HFFc6 (cell line): ENCODE results near the gene AP1S2. TPM values are rescaled to one million over a fixed set of nuclear protein-coding genes. Genes with fewer than 3 reads are reported as not detected.

Experiments
- DNase-seq: peaks from one replicate; pipeline ENCODE4 v3.0.0-alpha.2; 2018
- H3K27ac Mint-ChIP-seq: 2 replicates; pipeline ENCODE4 v1.8.0; 2020; ENCODE audit warnings: mild to moderate bottlenecking, mixed read lengths
- H3K27me3 Mint-ChIP-seq: 2 replicates; pipeline ENCODE4 v1.8.0; 2021; ENCODE audit warnings: mild to moderate bottlenecking, moderate library complexity, mixed read lengths; ENCODE audit not compliant: insufficient read depth
- H3K36me3 Mint-ChIP-seq: 2 replicates; pipeline ENCODE4 v1.8.0; 2021; ENCODE audit warnings: low read depth, mixed read lengths
- H3K4me1 Mint-ChIP-seq: 2 replicates; pipeline ENCODE4 v1.8.0; 2020; ENCODE audit warnings: low read depth, mixed read lengths
- H3K4me3 Mint-ChIP-seq: 2 replicates; pipeline ENCODE4 v1.8.0; 2020; ENCODE audit warnings: mild to moderate bottlenecking, moderate library complexity, mixed read lengths
- H3K9me3 Mint-ChIP-seq: 2 replicates; pipeline ENCODE4 v1.8.0; 2020; ENCODE audit warnings: mild to moderate bottlenecking, mixed read lengths
- total RNA-seq, 6 experiments: library from RNA; stranded (reverse); fragmentation: NEBNext Ultra II Directional; extraction: Animal tissue kit (Norgen Biotek cat#: 25700); gene quantifications; 2 replicates in 1 of 6; 3 replicates in 5 of 6; pipeline ENCODE4 v1.2.3, GENCODE V29; 2021
- TF ChIP-seq, protein P1 (sequence below): fragments of 200-600 bp; sonication (generic); IDR thresholded peaks from 2 replicates; pipeline ENCODE4 v1.5.0; 2021; ENCODE audit warnings: antibody characterized with exemption, mild to moderate bottlenecking

Gene AP1S2
- total RNA-seq, 6 experiments from 2014 or later, result 18.5 to 23.0 (median 20.7) TPM

DNA sequence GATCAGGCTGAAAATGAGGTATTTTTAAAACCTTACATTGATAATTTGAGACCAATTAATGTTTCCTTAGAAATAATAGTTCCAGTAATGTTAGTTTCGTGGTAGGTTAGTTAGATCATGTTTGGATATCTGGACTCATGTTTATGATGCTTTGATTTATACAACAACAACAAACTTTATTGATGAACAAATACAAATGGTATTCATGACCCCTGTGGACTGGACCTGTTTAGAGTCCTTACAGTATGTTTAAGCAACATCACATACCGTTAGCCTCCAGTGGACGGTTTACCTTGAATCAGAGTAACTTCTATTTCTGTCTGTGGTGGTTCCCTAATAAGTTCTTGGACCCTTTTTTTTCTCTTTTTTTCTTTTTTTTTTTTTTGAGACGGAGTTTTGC lies 46.4 kb downstream of the AP1S2 start:
- Mint-ChIP-seq H3K36me3 (peaks cover 7% of the 10 kb centered on the region), H3K9me3 (no peaks in the 10 kb centered on the region), H3K4me3 (no peak overlapping the region), H3K4me1 (no peaks in the 10 kb centered on the region), H3K27ac (no peak overlapping the region), H3K27me3 (no peaks in the 10 kb centered on the region; the same call in 1 of the 2 replicates)
- DNase-seq, result no peak
- TF ChIP-seq, protein P1, sequence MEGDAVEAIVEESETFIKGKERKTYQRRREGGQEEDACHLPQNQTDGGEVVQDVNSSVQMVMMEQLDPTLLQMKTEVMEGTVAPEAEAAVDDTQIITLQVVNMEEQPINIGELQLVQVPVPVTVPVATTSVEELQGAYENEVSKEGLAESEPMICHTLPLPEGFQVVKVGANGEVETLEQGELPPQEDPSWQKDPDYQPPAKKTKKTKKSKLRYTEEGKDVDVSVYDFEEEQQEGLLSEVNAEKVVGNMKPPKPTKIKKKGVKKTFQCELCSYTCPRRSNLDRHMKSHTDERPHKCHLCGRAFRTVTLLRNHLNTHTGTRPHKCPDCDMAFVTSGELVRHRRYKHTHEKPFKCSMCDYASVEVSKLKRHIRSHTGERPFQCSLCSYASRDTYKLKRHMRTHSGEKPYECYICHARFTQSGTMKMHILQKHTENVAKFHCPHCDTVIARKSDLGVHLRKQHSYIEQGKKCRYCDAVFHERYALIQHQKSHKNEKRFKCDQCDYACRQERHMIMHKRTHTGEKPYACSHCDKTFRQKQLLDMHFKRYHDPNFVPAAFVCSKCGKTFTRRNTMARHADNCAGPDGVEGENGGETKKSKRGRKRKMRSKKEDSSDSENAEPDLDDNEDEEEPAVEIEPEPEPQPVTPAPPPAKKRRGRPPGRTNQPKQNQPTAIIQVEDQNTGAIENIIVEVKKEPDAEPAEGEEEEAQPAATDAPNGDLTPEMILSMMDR, result no peak

DNA sequence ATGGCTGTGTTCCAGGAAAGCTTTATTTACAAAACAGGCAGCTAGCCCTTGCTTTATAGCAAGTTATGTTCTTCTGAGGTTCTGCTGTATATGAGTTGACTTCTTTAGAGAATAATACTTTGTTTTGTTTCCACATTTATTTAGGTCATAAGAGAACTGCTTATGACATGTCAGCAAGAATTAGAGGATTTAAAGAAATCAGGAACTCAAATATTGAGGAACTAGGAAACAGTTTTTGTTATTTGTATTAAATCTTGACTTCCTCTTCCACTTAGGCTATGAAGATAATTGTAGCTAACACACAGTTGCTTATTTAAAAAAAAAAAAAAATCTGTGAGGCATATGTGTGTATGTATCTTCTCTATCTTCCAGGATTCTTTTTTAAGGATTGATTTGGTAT lies 50.0 kb downstream of the AP1S2 start:
- TF ChIP-seq, protein P1, result no peak
- Mint-ChIP-seq H3K4me3 (no peak overlapping the region), H3K9me3 (no peaks in the 10 kb centered on the region), H3K36me3 (no peaks in the 10 kb centered on the region; the same call in 1 of the 2 replicates), H3K27ac (no peak overlapping the region), H3K27me3 (no peaks in the 10 kb centered on the region; the same call in 1 of the 2 replicates), H3K4me1 (no peaks in the 10 kb centered on the region)
- DNase-seq, result no peak

DNA sequence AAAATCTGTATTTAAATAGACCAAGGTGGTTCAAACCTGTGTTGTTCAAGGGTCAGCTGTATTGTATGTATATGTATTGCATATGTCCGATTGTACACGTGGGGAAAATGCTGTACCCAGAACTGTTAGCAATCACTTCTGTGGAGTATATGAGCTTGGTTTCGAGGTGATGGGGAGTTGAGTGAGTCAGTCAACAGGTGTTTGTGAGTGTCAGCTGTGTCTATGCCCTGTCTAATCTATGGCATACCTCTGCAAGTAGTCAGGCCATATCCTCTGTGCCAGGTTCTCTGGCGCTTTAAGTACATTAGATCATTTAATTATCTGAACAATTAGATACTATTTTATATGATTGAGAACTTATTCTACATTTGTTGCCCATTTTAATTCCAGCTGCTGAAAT lies 56.9 kb downstream of the AP1S2 start:
- no peaks in the 10 kb centered on the region for H3K9me3 Mint-ChIP-seq

DNA sequence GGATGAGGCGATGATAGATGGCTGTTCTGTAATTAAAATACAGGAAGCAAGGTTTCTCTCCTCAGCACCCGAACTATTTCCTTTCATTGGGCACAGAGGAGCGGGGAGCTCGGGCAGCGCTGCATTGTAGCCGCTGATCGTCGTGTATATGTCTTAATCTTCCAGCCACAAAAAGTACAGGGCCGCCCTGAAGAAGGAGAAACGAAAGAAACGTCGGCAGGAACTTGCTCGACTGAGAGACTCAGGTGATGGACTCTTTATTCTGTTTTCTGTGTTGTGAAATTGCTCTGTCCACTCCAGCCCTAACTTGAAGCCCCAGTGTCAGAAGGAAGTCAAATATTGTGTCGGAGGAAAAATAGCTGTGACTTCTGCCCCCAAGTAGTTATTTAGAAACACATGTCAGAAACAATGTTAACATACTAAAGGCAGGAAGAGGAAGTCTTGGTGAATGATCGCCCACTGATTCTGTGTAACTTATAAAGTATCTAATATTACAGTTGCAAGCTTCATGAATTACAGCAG lies 63.8 kb downstream of the AP1S2 start:
- DNase-seq, result no peak

More for the DNA sequence above, 56.9 kb downstream of the AP1S2 start:
- Mint-ChIP-seq H3K27me3 (peaks cover 3% of the 10 kb centered on the region; the same call in 1 of the 2 replicates), H3K4me1 (no peaks in the 10 kb centered on the region), H3K4me3 (no peak overlapping the region), H3K27ac (no peak overlapping the region), H3K36me3 (no peaks in the 10 kb centered on the region; the same call in 1 of the 2 replicates)
- DNase-seq, result no peak
- TF ChIP-seq, protein P1, result no peak

DNA sequence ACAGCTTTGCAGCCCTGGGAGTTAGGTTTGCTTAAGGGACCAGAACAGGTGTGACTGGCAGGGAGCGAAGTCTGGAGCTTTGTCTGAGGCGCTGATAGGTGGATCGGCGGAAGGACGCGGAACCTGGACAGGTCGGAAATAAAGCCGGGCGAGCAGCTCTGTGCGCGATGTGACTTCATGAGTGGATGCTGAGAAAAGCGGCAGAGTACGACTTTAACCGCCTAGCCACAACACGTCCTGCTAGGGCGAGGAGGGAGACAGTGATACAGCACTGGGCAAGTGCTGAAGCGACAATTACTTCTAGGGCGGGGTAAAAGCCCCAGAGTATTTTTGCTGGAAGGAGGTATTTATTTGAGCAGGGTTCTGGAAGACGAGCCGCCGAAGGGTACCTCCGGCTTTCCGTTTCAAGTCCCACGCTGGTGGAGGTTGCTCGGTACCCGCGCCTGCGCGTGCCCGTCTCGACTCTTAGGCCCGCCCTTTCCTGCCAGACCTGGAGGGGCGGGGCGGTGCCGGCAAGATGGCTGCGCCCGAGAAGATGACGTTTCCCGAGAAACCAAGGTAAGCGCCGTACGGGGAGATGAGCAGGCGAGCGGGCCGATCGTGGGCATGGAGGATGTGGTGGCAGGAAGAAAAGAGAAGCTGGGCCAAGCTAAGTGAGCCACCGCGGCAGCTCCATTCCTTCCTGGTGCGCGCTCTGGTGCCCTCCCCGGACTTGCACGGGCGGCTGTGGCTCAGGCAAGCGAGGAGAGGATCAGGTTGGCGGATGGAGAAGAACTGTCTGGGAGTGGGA lies 64.4 kb downstream of the AP1S2 start, which contains the start of gene ZRSR2:
TSS of gene ZRSR2 (plus strand) at position 506 of the 790 bp plus-strand sequence. CDS start at position 518, 12 bp downstream.
- TF ChIP-seq, protein P1, result no peak
- H3K27ac Mint-ChIP-seq, result no peak within 1 kb of the TSS
- H3K4me1 Mint-ChIP-seq, result no peaks in the 10 kb centered on the region
- DNase-seq, result peak; percentile 66
- no peaks in the 10 kb centered on the region; the same call in 1 of the 2 replicates for H3K36me3 Mint-ChIP-seq
- H3K27me3 Mint-ChIP-seq, result no peaks in the 10 kb centered on the region
- H3K4me3 Mint-ChIP-seq, result no peak within 1 kb of the TSS
- no peaks in the 10 kb centered on the region for H3K9me3 Mint-ChIP-seq

More for the DNA sequence above, 63.8 kb downstream of the AP1S2 start:
- Mint-ChIP-seq H3K4me3 (no peak overlapping the region), H3K36me3 (no peaks in the 10 kb centered on the region), H3K9me3 (no peaks in the 10 kb centered on the region), H3K27ac (no peak overlapping the region), H3K27me3 (no peaks in the 10 kb centered on the region), H3K4me1 (no peaks in the 10 kb centered on the region)
- TF ChIP-seq, protein P1, result no peak
